Measurements from ENCODE around the gene PLSCR3. TPM values are rescaled to one million over a fixed set of nuclear protein-coding genes. Genes with fewer than 3 reads are reported as not detected.
A peak's percentile ranks its signal among the peaks of the same experiment; 100 is the strongest.

Gene PLSCR3
- total RNA-seq, 2 experiments from 2014 or later, result 15.3 to 23.1 TPM

- CTCF ChIA-PET (ENCODE audit: unreplicated experiment), result interaction anchor here (0.7 to 2.6 kb wide), 2 partner anchors 79 to 715 kb away, joined by 9 to 13 read pairs; no protein-coding TSS in a partner anchor
- intact Hi-C loops (cut with micrococcal nuclease; ENCODE audit: unreplicated experiment), result loop anchor here (1.0 kb wide), 2 partner anchors 81 to 205 kb away; partner anchors contain the start of gene SENP3
- no TSS peak for BruUV-seq (replicated peaks)
Measured at GRCh38 chr17:7356756-7357155, 37.6 kb downstream of the PLSCR3 start.

GRCh38 chr17:7356072-7356549 is 38.2 kb downstream of the PLSCR3 start:
- no peaks in the 10 kb centered on the region for H4K20me1 ChIP-seq (ENCODE audit: insufficient read depth, low read length)
- no peak overlapping the region for H3K4me3 ChIP-seq (ENCODE audit: low read depth, low read length, poor library complexity, severe bottlenecking)
- DNase-seq (ENCODE audit: low spot score), result peak; percentile 90
- BruUV-seq (replicated peaks), result no TSS peak
- H3K4me2 ChIP-seq (ENCODE audit: low read length), result peak overlapping the region; percentile 41; the same call in 1 of the 2 replicates
- H3K27ac ChIP-seq (ENCODE audit: low read depth, low read length, poor library complexity, severe bottlenecking), result no peak overlapping the region
- ChIA-PET CTCF (ENCODE audit: unreplicated experiment) (interaction anchor here (0.6 to 2.6 kb wide), 6 partner anchors 20 to 715 kb away, joined by 3 to 13 read pairs (median 4); partner anchors contain the start of genes ACAP1 and PLSCR3), POLR2A (interaction anchor here (0.6 to 1.5 kb wide), 5 partner anchors 14 to 80 kb away, joined by 3 to 6 read pairs (median 4); partner anchors contain the start of genes NEURL4 and TMEM102)
- TF ChIP-seq CTCF (conservative IDR thresholded peaks at IDR 0.05; ENCODE audit: low read length) (peak; percentile 88), EZH2phosphoT487 (IDR thresholded peaks at IDR 0.05; ENCODE audit: borderline replicate concordance, low read depth, low read length) (no peak)
- no peaks in the 10 kb centered on the region for H3K79me2 ChIP-seq (ENCODE audit: insufficient read depth, low read depth, low read length)
- H3K9me2 ChIP-seq (ENCODE audit: insufficient read depth, low read length), result no peaks in the 10 kb centered on the region
- H3K4me1 ChIP-seq (ENCODE audit: insufficient read depth, low read length, poor library complexity, severe bottlenecking), result peaks cover 18% of the 10 kb centered on the region
- H3K36me3 ChIP-seq (ENCODE audit: insufficient read depth, low read length), result no peaks in the 10 kb centered on the region
- intact Hi-C loops (cut with micrococcal nuclease; ENCODE audit: unreplicated experiment), result loop anchor here (1.0 kb wide), 2 partner anchors 81 to 205 kb away; partner anchors contain the start of gene SENP3
- peak overlapping the region; percentile 29; the same call in 1 of the 2 replicates for H2AFZ ChIP-seq (ENCODE audit: low read length)
- H3K9me3 ChIP-seq (ENCODE audit: low read length), result no peaks in the 10 kb centered on the region

More at GRCh38 chr17:7356756-7357155, 37.6 kb downstream of the PLSCR3 start:
- Histone ChIP-seq H3K4me2 (ENCODE audit: low read length) (no peak overlapping the region), H2AFZ (ENCODE audit: low read length) (no peak overlapping the region), H3K4me3 (ENCODE audit: low read depth, low read length, poor library complexity, severe bottlenecking) (no peak overlapping the region), H3K9me2 (ENCODE audit: insufficient read depth, low read length) (no peaks in the 10 kb centered on the region), H4K20me1 (ENCODE audit: insufficient read depth, low read length) (no peaks in the 10 kb centered on the region), H3K36me3 (ENCODE audit: insufficient read depth, low read length) (no peaks in the 10 kb centered on the region), H3K27ac (ENCODE audit: low read depth, low read length, poor library complexity, severe bottlenecking) (no peak overlapping the region), H3K79me2 (ENCODE audit: insufficient read depth, low read depth, low read length) (no peaks in the 10 kb centered on the region), H3K9me3 (ENCODE audit: low read length) (no peaks in the 10 kb centered on the region), H3K4me1 (ENCODE audit: insufficient read depth, low read length, poor library complexity, severe bottlenecking) (peaks cover 14% of the 10 kb centered on the region)
- POLR2A ChIA-PET, result interaction anchor here (1.5 kb wide), 1 partner anchor 79 kb away, joined by 5 read pairs; the partner anchor contains the start of gene TMEM102
- TF ChIP-seq EZH2phosphoT487 (IDR thresholded peaks at IDR 0.05; ENCODE audit: borderline replicate concordance, low read depth, low read length) (no peak), CTCF (conservative IDR thresholded peaks at IDR 0.05; ENCODE audit: low read length) (no peak)
- DNase-seq (ENCODE audit: low spot score), result no peak

GRCh38 chr17:7355573-7355972 is 38.8 kb downstream of the PLSCR3 start:
- Histone ChIP-seq H3K27ac (ENCODE audit: low read depth, low read length, poor library complexity, severe bottlenecking) (no peak overlapping the region), H3K36me3 (ENCODE audit: insufficient read depth, low read length) (0 out of 2 replicates have a peak, but pooled peaks cover 3% of the 10 kb centered on the region), H3K9me2 (ENCODE audit: insufficient read depth, low read length) (no peaks in the 10 kb centered on the region), H3K79me2 (ENCODE audit: insufficient read depth, low read depth, low read length) (no peaks in the 10 kb centered on the region), H3K4me1 (ENCODE audit: insufficient read depth, low read length, poor library complexity, severe bottlenecking) (peaks cover 23% of the 10 kb centered on the region), H4K20me1 (ENCODE audit: insufficient read depth, low read length) (no peaks in the 10 kb centered on the region), H3K4me3 (ENCODE audit: low read depth, low read length, poor library complexity, severe bottlenecking) (no peak overlapping the region), H3K9me3 (ENCODE audit: low read length) (no peaks in the 10 kb centered on the region), H2AFZ (ENCODE audit: low read length) (no peak overlapping the region), H3K4me2 (ENCODE audit: low read length) (0 out of 2 replicates have a peak overlapping the region, but pooled peaks have one; percentile 1)
- intact Hi-C loops (cut with micrococcal nuclease; ENCODE audit: unreplicated experiment), result no loop called here
- TF ChIP-seq EZH2phosphoT487 (IDR thresholded peaks at IDR 0.05; ENCODE audit: borderline replicate concordance, low read depth, low read length) (no peak), CTCF (conservative IDR thresholded peaks at IDR 0.05; ENCODE audit: low read length) (no peak)
- no TSS peak for BruUV-seq (replicated peaks)
- DNase-seq (ENCODE audit: low spot score), result no peak
- ChIA-PET POLR2A (interaction anchor here (0.6 to 1.5 kb wide), 6 partner anchors 13 to 80 kb away, joined by 3 to 6 read pairs (median 4); partner anchors contain the start of genes NEURL4 and TMEM102), CTCF (ENCODE audit: unreplicated experiment) (interaction anchor here (0.6 to 2.6 kb wide), 5 partner anchors 19 to 86 kb away, joined by 3 to 13 read pairs (median 3); partner anchors contain the start of genes ACAP1 and PLSCR3)

All from OCI-LY7 (cell line).